ENCODE data around the gene PKN2. TPM values are rescaled to one million over a fixed set of nuclear protein-coding genes. Genes with fewer than 3 reads are reported as not detected.
"Not testable (repeated sequence)": the region's sequence is repeated elsewhere in the genome, so short reads cannot be mapped to it uniquely, and the experiment has no call there.

The PKN2 gene
- total and polyA plus RNA-seq, 8 donors, result 6.5 to 28.8 (median 16.0) TPM

DNA sequence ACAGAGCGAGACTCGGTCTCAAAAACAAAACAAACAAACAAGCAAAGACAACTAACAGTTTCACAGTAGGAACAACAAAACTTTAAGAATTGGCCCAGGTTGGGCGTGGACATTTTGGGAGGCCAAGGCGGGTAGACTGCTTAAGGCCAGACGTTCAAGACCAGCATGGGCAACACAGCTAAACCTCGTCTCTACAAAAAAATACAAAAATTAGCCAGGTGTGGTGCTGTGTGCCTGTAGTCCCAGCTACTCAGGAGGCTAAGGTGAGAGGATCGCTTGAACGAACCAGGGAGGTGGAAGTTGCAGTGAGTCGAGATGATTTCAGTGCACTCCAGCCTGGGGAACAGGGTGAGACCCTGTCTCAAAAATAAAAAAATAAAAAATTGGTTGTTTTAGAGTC lies 193.8 kb downstream of the PKN2 start:
- DNase-seq, result no peak
- Histone ChIP-seq H3K4me1 (peaks cover 11 to 32% (median 16%) of the 10 kb centered on the region in 3 donors), H3K9me3 (no peaks in the 10 kb centered on the region), H3K36me3 (no peaks in the 10 kb centered on the region), H3K4me3 (no peak overlapping the region), H3K27me3 (no peaks in the 10 kb centered on the region), H3K27ac (peak overlapping the region in 1 of 4 donors; percentile 17)
- WGBS, 2 donors, result 49 to 55% methylated on average over 9 of the region's 9 CpGs
- intact Hi-C loops (cut with DNase I), result loop anchor here in 1 of 3 donors (5.0 kb wide), 1 partner anchor 221 kb away; no protein-coding TSS in a partner anchor
- no peak for FAIRE-seq
- peak in 3 of 4 donors; percentile 33 to 58 (median 42) for ATAC-seq
- TF ChIP-seq CTCF (IDR thresholded peaks at IDR 0.05), result no peak

GRCh38 chr1:88878731-88879130 lies 194.7 kb downstream of the PKN2 start:
- Histone ChIP-seq H3K4me1 (peaks cover 11 to 32% (median 16%) of the 10 kb centered on the region in 3 donors), H3K27ac (no peak overlapping the region), H3K27me3 (no peaks in the 10 kb centered on the region), H3K36me3 (no peaks in the 10 kb centered on the region), H3K9me3 (no peaks in the 10 kb centered on the region), H3K4me3 (no peak overlapping the region)
- TF ChIP-seq CTCF (IDR thresholded peaks at IDR 0.05), result no peak
- intact Hi-C loops (cut with DNase I), result loop anchor here in 1 of 3 donors (5.0 kb wide), 1 partner anchor 221 kb away; no protein-coding TSS in a partner anchor
- 42 to 47% methylated on average over 4 of the region's 4 CpGs for WGBS, 2 donors
- no peak for DNase-seq
- ATAC-seq, result peak in 3 of 4 donors; percentile 14 to 29 (median 17)
- FAIRE-seq, result no peak

- H3K9me3 ChIP-seq; ATAC-seq; H3K27me3 ChIP-seq; DNase-seq; H3K27ac ChIP-seq; FAIRE-seq; intact Hi-C loops (cut with DNase I); H3K4me3 ChIP-seq: not testable (repeated sequence)
- 80 to 82% methylated on average over 8 of the region's 8 CpGs for WGBS, 2 donors
- Histone ChIP-seq H3K4me1 (peaks cover 11 to 32% (median 16%) of the 10 kb centered on the region in 3 donors), H3K36me3 (peaks cover 0 to 15% (median 3%) of the 10 kb centered on the region in 3 donors)
Measured at GRCh38 chr1:88880717-88881116, 196.6 kb downstream of the PKN2 start.

DNA sequence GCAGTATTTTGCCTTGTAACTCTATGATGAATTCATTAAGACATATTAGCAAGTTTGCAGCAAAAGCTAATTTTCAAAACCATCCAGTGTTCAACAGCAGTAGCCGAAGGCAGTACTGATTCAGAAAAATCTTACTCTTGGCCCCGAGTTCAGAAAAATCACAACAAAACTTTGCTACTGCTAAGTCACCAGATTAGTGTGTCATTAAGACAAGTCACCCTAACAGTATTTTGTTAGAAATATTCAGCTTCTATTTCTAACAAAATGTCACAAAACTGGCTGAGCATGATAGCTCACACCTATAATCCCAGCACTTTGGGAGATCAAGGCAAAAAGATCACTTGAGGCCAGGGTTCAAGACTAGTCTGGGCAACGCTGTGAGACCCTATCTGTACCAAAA lies 199.1 kb downstream of the PKN2 start:
- no peak overlapping the region for H3K4me3 ChIP-seq
- peaks cover 0 to 30% (median 13%) of the 10 kb centered on the region in 3 donors for H3K36me3 ChIP-seq
- no peaks in the 10 kb centered on the region for H3K27me3 ChIP-seq
- no peaks in the 10 kb centered on the region for H3K9me3 ChIP-seq
- DNase-seq (no peak), ATAC-seq (no peak), FAIRE-seq (no peak)
- intact Hi-C loops (cut with DNase I), result no loop called here
- no peak overlapping the region for H3K27ac ChIP-seq
- 62 to 69% methylated on average over 3 of the region's 3 CpGs for WGBS, 2 donors
- no peak for TF ChIP-seq CTCF (IDR thresholded peaks at IDR 0.05)
- peaks cover 8 to 20% (median 10%) of the 10 kb centered on the region in 3 donors for H3K4me1 ChIP-seq

Other genes starting within 250 kb of the PKN2 start
- gene GTF2B, start 207.3 kb downstream of the PKN2 start, total RNA-seq, result 10 to 100 TPM in 3 of 6 donors, 1 to 10 TPM in 3; 6.3 to 15.5 (median 10.4) TPM
- 10 to 100 TPM; 11.1 to 18.6 TPM for gene GTF2B, start 207.3 kb downstream of the PKN2 start, polyA plus RNA-seq

All from pancreas (tissue), 10 donors.